ENCODE results near the gene TMEM87A.

DNA sequence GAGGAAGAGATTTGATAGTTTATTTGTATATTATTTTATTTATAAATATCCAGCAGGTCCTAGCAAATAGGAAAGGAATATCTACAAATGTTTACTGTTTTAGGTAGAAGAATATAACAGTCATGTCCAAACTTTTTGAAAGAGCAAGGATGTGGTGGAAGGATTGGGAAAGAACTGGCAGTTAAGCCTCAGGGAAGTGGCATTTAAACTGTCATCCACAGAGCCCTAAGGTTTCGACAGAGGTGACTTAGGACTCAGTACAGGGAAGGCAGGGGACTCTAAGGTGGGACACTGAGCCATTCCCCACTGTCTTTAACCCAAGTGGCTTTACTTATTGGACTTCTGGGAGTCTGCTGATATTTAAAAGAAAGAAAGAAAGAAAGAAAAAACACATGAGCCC, 11.8 kb upstream of the TMEM87A start:
- TF ChIP-seq, protein P1, sequence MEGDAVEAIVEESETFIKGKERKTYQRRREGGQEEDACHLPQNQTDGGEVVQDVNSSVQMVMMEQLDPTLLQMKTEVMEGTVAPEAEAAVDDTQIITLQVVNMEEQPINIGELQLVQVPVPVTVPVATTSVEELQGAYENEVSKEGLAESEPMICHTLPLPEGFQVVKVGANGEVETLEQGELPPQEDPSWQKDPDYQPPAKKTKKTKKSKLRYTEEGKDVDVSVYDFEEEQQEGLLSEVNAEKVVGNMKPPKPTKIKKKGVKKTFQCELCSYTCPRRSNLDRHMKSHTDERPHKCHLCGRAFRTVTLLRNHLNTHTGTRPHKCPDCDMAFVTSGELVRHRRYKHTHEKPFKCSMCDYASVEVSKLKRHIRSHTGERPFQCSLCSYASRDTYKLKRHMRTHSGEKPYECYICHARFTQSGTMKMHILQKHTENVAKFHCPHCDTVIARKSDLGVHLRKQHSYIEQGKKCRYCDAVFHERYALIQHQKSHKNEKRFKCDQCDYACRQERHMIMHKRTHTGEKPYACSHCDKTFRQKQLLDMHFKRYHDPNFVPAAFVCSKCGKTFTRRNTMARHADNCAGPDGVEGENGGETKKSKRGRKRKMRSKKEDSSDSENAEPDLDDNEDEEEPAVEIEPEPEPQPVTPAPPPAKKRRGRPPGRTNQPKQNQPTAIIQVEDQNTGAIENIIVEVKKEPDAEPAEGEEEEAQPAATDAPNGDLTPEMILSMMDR (conservative IDR thresholded peaks at IDR 0.05) = no peak
- no peak for TF ChIP-seq ZFX (IDR thresholded peaks at IDR 0.05)

All from C4-2B (cell line).